Right lobe of liver (tissue), 4 donors: ENCODE measurements around the gene LPAR3.

ENCODE experiments used
- CTCF ChIP-seq, 4 donors: fragments of 200-600 bp in 3 of 4; fragments of 450-650 bp in 1 of 4; IDR thresholded peaks; one replicate each; pipeline versions ENCODE4 v1.5.1 to v1.8.0; 2016 to 2022; ENCODE audit warnings: antibody characterized with exemption in 4 of 4, mild to moderate bottlenecking in 2 of 4
- POLR2A ChIP-seq: fragments of 450-650 bp; IDR thresholded peaks from one replicate; pipeline ENCODE4 v1.6.1; 2017; ENCODE audit warnings: antibody characterized with exemption, mild to moderate bottlenecking
- donor health status: DM: no; HTN: no; CAD: no.
- donor health status: DM: no; HTN: no; CAD: no.
- donor health status: DM: no; HTN: yes; CAD: no.

GRCh38 chr1:84851839-84852238 lies 41.2 kb downstream of the LPAR3 start:
- TF ChIP-seq CTCF (IDR thresholded peaks at IDR 0.05) (no peak), POLR2A (no peak)
